Stomach (tissue), 19 donors: ENCODE measurements around the gene PABPC5. TPM values are rescaled to one million over a fixed set of nuclear protein-coding genes. Genes with fewer than 3 reads are reported as not detected.

ENCODE experiments used
- DNase-seq, 2 donors: peaks; one replicate each; pipeline versions ENCODE4 v3.0.0 to v3.0.0-alpha.2; 2013 to 2019
- H3K27ac ChIP-seq, 5 donors: fragments of 200-600 bp in 4 of 5; sonication (generic) in 4 of 5; one replicate each; pipeline ENCODE4 v1.5.1; 2013 to 2019; ENCODE audit warnings: mild to moderate bottlenecking in 1 of 5, moderate library complexity in 1 of 5
- H3K27me3 ChIP-seq, 3 donors: fragments of 200-600 bp; sonication (generic); one replicate each; pipeline ENCODE4 v1.5.1; 2017 to 2019; ENCODE audit warnings: mixed run types in 1 of 3
- H3K36me3 ChIP-seq, 4 donors: fragments of 200-600 bp; sonication (generic); 1 replicate in 3 of 4; 2 replicates in 1 of 4; pipeline ENCODE4 v1.5.1; 2016 to 2019
- H3K4me1 ChIP-seq, 4 donors: fragments of 200-600 bp; sonication (generic); one replicate each; pipeline ENCODE4 v1.5.1; 2016 to 2019
- H3K4me3 ChIP-seq, 4 donors: fragments of 200-600 bp; sonication (generic) in 3 of 4; one replicate each; pipeline ENCODE4 v1.5.1; 2016 to 2019; ENCODE audit warnings: mild to moderate bottlenecking in 1 of 4
- H3K9me3 ChIP-seq, 4 donors: fragments of 200-600 bp; sonication (generic); one replicate each; pipeline ENCODE4 v1.5.1; 2016 to 2019
- CTCF ChIP-seq, 7 experiments: fragments of 450-650 bp in 4 of 7; fragments of 200-600 bp in 3 of 7; sonication (generic) in 3 of 7; IDR thresholded peaks; one replicate each; pipeline ENCODE4 v1.5.1; 2016 to 2019; ENCODE audit warnings: antibody characterized with exemption in 7 of 7, control low read depth in 2 of 7, mild to moderate bottlenecking in 1 of 7
- EP300 ChIP-seq: sonication (generic); formaldehyde crosslinking; IDR thresholded peaks from one replicate; pipeline ENCODE4 v1.6.1; 2017; ENCODE audit warnings: antibody characterized with exemption
- POLR2A ChIP-seq, 4 donors: fragments of 450-650 bp; IDR thresholded peaks; one replicate each; pipeline ENCODE4 v1.6.1; 2016; ENCODE audit warnings: antibody characterized with exemption in 4 of 4, control low read depth in 2 of 4, mild to moderate bottlenecking in 1 of 4, moderate library complexity in 1 of 4
- POLR2AphosphoS5 ChIP-seq, 3 donors: sonication (generic); formaldehyde crosslinking; IDR thresholded peaks; one replicate each; pipeline ENCODE4 v1.6.1; 2016; ENCODE audit warnings: antibody characterized with exemption in 3 of 3
- WGBS, 5 donors: extraction: QIAGEN DNeasy Blood & Tissue Kit in 3 of 5; methylation state at CpG; one replicate each; pipeline versions ENCODE4 v1.1.5 to v1.1.7; 2013 to 2018; 5-methylcytosine and 5-hydroxymethylcytosine counted together
- intact Hi-C: fragments of 100-400 bp; cut with DNase I; formaldehyde crosslinking; loops from one replicate; pipeline ENCODE4 v1.15.1; 2023; ENCODE audit warnings: low total_unique reads
- long read RNA-seq, 10 donors: transcript quantifications; one replicate each; lab custom pipeline, GENCODE V29; 2026
- polyA plus RNA-seq, 3 donors: library from polyadenylated mRNA; stranded (reverse); fragments of 200-250 nt; gene quantifications; one replicate each; pipeline ENCODE4 v1.2.3, GENCODE V29; 2013
- total RNA-seq, 5 donors: library from RNA; depleted of rRNA; stranded (reverse); fragments of >200 nt; gene quantifications; one replicate each; pipeline versions ENCODE4 v1.1.0 to v1.2.3, GENCODE V29; 2014 to 2016
- donor health status: healthy with polysubstance abuse.
- donor health status: Bipolar disorder and iron deficiency.
- donor health status: healthy.

The PABPC5 gene
- 1 to 10 TPM in 1 of 5 donors, under 1 TPM in 3, not detected in 1; 0.45 to 6.2 (median 0.73) TPM for total RNA-seq
- 1 to 10 TPM in 1 of 3 donors, under 1 TPM in 2; 0.56 to 1.2 (median 0.58) TPM for polyA plus RNA-seq
- long read RNA-seq, donor 1, result 0 reads
- long read RNA-seq, donor 2, partial matches to known transcripts, result 0 of 1 reads
- long read RNA-seq, donor 2, other reads (novel, unspliced or antisense), result 0 of 1 reads
- long read RNA-seq, donor 3, partial matches to known transcripts, result 0 of 2 reads
- long read RNA-seq, donor 3, other reads (novel, unspliced or antisense), result 0 of 2 reads
- long read RNA-seq, donor 4, result 0 reads
- long read RNA-seq, donor 5, partial matches to known transcripts, result 0 of 1 reads
- long read RNA-seq, donor 5, other reads (novel, unspliced or antisense), result 0 of 1 reads
- long read RNA-seq, donor 6, partial matches to known transcripts, result 0 of 3 reads
- long read RNA-seq, donor 6, other reads (novel, unspliced or antisense), result 0 of 3 reads
- long read RNA-seq, donor 7, partial matches to known transcripts, result 0 of 3 reads
- long read RNA-seq, donor 7, other reads (novel, unspliced or antisense), result 0 of 3 reads
- long read RNA-seq, donor 8, result 0 reads
- long read RNA-seq, donor 9, result 0 reads
- long read RNA-seq, donor 10, result 0 reads

- intact Hi-C loops, result no loop called here
- H3K27ac ChIP-seq, result peak within 1 kb of the TSS in 4 of 5 donors; percentile 60 to 80 (median 76)
- 10 to 21% (median 10%) methylated on average over 17 to 48 of the region's 48 CpGs for WGBS, 5 donors
These were observed at the start of gene PABPC5 for GRCh38 chrX:91434351-91435168. Gene PABPC5 (plus strand): TSS chrX:91434839. CDS start chrX:91435578, 739 bp downstream.

GRCh38 chrX:91389026-91389425, 45.6 kb upstream of the PABPC5 start:
- no peaks in the 10 kb centered on the region for H3K27me3 ChIP-seq
- no peak overlapping the region for H3K27ac ChIP-seq
- H3K4me3 ChIP-seq, result no peak overlapping the region
- no peaks in the 10 kb centered on the region for H3K36me3 ChIP-seq
- TF ChIP-seq POLR2A (IDR thresholded peaks at IDR 0.05), result no peak
- TF ChIP-seq EP300, result no peak
- no peak for TF ChIP-seq CTCF (IDR thresholded peaks at IDR 0.05)
- no peak for TF ChIP-seq POLR2AphosphoS5 (IDR thresholded peaks at IDR 0.05)
- 64 to 91% (median 83%) methylated on average over 2 of the region's 2 CpGs for WGBS, 5 donors
- H3K4me1 ChIP-seq, result no peaks in the 10 kb centered on the region
- intact Hi-C loops, result no loop called here
- DNase-seq, result no peak
- no peaks in the 10 kb centered on the region for H3K9me3 ChIP-seq

More at GRCh38 chrX:91434351-91435168, at the start of gene PABPC5:
- peaks cover 0 to 4% (median 0%) of the 10 kb centered on the region in 4 donors for H3K9me3 ChIP-seq
- TF ChIP-seq CTCF (IDR thresholded peaks at IDR 0.05) (no peak), EP300 (no peak), POLR2AphosphoS5 (IDR thresholded peaks at IDR 0.05) (peak; percentile 53 to 83 (median 79)), POLR2A (IDR thresholded peaks at IDR 0.05) (no peak)
- DNase-seq, result peak; percentile 34 to 91
- peaks cover 0 to 11% (median 0%) of the 10 kb centered on the region in 3 donors for H3K27me3 ChIP-seq
- no peaks in the 10 kb centered on the region for H3K36me3 ChIP-seq
- H3K4me3 ChIP-seq, result peak within 1 kb of the TSS; percentile 37 to 48 (median 41)
- H3K4me1 ChIP-seq, result no peaks in the 10 kb centered on the region

GRCh38 chrX:91414713-91415112, 19.9 kb upstream of the PABPC5 start:
- peak in 1 of 2 donors; percentile 6 for DNase-seq
- TF ChIP-seq POLR2A (IDR thresholded peaks at IDR 0.05) (no peak), CTCF (IDR thresholded peaks at IDR 0.05) (no peak), POLR2AphosphoS5 (IDR thresholded peaks at IDR 0.05) (no peak), EP300 (no peak)
- H3K9me3 ChIP-seq, result peaks cover 0 to 7% (median 0%) of the 10 kb centered on the region in 4 donors
- no peaks in the 10 kb centered on the region for H3K36me3 ChIP-seq
- H3K27me3 ChIP-seq, result no peaks in the 10 kb centered on the region
- WGBS, 5 donors, result 11 to 38% (median 26%) methylated on average over 6 of the region's 6 CpGs
- H3K27ac ChIP-seq, result no peak overlapping the region
- no peak overlapping the region for H3K4me3 ChIP-seq
- intact Hi-C loops, result no loop called here
- H3K4me1 ChIP-seq, result no peaks in the 10 kb centered on the region

GRCh38 chrX:91435395-91435794, 756 bp downstream of the PABPC5 start:
- Histone ChIP-seq H3K9me3 (peaks cover 0 to 4% (median 0%) of the 10 kb centered on the region in 4 donors), H3K36me3 (no peaks in the 10 kb centered on the region), H3K4me1 (no peaks in the 10 kb centered on the region), H3K27me3 (peaks cover 0 to 11% (median 0%) of the 10 kb centered on the region in 3 donors), H3K27ac (peak overlapping the region in 4 of 5 donors; percentile 60 to 80 (median 76)), H3K4me3 (peak overlapping the region; percentile 37 to 48 (median 41))
- intact Hi-C loops, result no loop called here
- TF ChIP-seq POLR2AphosphoS5 (IDR thresholded peaks at IDR 0.05) (no peak), EP300 (no peak), POLR2A (IDR thresholded peaks at IDR 0.05) (no peak), CTCF (IDR thresholded peaks at IDR 0.05) (no peak)
- DNase-seq, result peak in 1 of 2 donors; percentile 19
- WGBS, 5 donors, result 32 to 55% (median 49%) methylated on average over 6 to 14 of the region's 14 CpGs
